Measurements from ENCODE around the gene CA10. TPM values are rescaled to one million over a fixed set of nuclear protein-coding genes. Genes with fewer than 3 reads are reported as not detected.

Gene CA10
- total RNA-seq, 1 donor: not detected

DNA sequence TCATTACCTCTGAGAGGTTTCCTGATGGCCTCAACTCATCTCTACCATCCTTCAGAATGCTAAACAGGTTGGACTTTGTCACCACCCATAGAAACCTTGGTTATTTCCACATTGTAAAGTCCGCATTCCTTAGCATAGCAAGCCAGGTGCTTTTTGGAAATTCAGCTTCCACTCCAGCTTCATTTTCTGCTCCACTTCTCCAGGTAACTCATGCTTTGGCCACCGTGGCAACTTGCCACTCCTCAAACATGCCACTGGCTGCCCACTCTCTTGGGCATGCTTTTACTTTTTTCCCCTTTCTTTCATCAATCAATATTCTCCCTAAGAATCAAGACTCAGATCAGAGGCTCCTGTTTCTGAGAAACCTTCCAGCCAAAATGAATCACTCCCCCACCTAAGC is 203.3 kb downstream of the CA10 start:
- no peak for DNase-seq (ENCODE audit: low read depth in 2 of 3, low spot score in 2 of 3)

DNA sequence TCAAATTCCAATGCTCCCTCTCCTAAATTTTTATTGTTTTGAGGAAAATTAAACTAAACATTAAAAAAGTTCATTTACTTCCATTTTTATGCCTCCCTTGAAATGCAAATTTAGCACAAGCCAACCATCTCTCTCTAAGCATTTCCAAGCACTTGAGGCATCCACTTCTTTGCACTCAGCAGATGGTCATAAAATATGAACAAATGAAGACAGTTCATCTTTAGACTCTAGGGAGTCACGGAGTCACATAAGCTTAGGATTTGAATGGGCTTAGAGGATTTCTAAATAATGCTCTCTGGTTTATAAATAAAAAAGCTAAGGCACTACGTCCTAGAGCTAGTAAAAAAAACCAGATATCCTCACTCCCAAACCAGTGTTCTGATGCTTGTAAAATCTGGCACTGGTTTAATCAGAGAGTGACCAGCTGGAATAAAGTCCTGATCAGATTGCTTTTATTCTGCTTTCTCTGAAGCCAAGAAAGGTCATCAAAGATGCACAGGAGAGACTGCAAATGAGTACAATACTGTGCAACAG is 204.2 kb downstream of the CA10 start:
- no peak for DNase-seq (ENCODE audit: low read depth in 2 of 3, low spot score in 2 of 3)

DNA sequence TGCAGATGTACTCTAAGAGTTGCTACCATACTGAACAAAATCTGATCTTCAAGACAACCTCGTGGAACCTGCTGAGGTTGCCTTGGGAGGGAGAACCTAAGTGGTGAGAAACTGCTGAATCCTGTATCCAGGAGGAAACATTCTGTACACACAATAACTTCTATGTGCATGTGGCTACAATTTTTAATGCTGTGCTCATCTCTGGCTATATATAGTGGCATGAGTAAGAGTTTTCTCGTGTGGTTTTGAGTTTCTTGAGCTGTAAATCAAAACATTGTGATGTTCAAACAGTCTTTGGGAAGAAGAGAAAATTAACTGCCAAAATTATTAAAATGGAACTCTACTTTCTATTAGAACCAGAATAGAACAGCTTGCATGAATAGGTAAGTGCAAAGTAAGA is 206.8 kb downstream of the CA10 start:
- no peak for DNase-seq (ENCODE audit: low read depth in 2 of 3, low spot score in 2 of 3)

DNA sequence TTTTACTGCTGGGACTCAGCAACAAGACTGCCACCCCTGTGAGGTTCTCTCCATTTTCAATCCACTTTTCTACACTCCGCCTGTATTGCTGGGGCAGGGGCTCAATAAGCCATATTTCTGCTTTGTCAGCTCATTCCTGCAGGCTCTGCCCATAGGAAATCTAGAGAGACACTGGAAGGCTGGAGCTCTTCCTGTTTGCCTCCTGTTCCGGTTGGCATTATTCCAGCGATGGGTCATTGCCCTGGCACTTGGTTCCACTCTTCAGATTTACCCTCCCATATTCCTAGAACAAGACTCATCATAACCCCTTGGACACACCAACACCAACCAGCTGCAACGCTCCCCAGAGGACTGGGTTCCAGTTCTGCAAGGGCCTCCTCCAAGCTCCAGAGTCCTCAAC is 210.4 kb downstream of the CA10 start:
- no peak for DNase-seq (ENCODE audit: low read depth in 2 of 3, low spot score in 2 of 3)

DNA sequence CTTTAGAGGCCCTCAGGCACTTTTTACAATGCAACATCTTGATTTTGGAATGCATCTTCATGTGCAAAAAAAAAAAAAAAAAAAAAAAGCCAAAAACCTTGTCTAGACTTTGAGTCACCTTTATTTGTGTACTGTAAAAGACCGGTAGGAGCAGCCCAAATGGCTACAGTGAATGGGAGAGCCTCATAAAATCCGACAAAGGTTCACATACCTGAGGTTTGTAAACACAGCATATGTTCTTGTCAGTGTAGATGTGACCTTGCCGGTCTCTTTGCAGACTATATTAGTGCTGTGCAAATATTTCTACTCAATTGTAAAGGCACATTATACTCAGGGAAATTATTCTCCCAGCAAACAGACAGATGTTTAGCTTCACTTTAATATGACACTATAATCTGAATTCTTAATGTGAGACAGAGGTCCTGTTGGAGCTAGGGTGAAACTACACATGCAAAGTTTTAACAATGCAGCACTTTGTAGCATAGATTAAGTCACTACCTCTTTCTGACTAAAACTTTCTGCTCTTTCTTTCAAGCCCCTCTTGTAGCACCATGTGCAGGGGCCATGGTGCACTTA is 211.3 kb downstream of the CA10 start:
- no peak for DNase-seq (ENCODE audit: low read depth in 2 of 3, low spot score in 2 of 3)

DNA sequence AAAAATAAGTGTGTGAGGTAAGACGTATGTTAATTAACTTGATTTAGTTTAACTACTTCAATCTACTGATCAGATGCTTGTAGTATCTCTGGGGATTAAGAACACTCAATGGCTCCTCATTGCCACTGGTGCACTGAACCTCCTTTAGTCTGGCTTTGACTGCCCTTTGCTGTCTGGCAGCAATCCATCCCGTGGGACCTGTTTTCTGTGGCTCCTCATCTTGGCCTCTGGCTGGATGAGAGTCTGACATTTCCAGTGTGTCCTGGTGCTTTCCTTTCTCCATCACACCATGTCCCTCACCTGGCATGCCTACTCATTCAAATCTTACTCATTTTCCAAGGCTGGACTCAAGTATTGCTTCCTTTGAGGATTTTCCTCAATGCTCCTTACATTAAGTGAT is 212.2 kb downstream of the CA10 start:
- DNase-seq (ENCODE audit: low read depth in 2 of 3, low spot score in 2 of 3): no peak

DNA sequence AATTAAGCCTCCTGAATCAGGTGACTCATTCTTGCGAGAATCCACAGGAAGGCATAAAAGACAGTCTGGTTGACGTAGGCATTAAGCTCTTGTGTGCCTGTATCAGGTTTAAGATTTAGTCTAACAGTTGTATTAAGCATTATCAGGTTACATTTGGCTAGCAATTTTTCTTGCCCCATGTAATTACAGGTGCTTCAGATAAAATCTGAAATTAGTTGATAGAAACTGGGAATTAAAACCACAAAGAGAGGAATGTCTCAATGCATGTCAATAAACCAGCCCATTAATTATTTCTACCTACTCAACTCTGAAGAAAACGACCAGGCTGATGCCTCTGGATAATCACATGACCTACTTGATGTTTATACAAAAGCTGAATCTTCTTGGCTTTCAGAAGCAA is 217.2 kb downstream of the CA10 start:
- no peak for DNase-seq (ENCODE audit: low read depth in 2 of 3, low spot score in 2 of 3)

DNA sequence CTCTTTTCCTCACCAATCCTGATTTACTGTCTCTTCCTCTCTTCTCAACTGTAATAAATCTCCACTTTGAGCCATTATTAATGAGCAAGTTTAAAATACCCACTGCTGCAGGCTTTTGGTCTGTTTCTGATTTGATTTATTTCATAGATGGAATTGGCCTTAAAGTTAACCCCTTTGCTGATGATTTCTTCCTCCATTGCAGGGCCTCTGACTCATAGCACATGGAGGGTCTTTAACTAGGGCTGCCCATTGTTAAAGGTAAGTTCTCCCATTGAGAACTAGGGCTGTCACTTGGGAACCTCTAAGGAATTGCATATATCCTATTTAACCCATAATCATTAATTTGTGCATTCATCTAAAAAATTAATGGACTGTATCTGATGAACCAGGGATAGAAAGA is 221.2 kb downstream of the CA10 start:
- no peak for DNase-seq (ENCODE audit: low read depth in 2 of 3, low spot score in 2 of 3)

DNA sequence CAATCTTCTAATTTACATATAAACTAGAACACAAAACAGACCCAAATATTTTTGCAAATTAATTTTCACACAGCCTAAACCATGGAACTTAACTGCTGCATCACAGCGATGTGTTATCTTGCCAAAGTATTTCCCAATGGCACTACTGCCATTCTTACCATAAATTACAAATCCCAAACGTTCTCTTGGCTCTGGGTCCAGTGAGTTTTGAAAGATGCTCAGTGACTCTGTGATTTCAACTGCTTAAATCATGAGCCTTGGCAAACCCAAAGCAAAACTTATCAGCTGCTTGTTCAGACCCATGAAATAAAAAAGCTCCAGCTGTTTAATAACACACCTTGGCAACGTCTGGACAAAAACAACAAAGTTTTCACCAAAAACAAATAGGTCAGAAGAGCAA is 223.0 kb downstream of the CA10 start:
- DNase-seq (ENCODE audit: low read depth in 2 of 3, low spot score in 2 of 3): no peak

DNA sequence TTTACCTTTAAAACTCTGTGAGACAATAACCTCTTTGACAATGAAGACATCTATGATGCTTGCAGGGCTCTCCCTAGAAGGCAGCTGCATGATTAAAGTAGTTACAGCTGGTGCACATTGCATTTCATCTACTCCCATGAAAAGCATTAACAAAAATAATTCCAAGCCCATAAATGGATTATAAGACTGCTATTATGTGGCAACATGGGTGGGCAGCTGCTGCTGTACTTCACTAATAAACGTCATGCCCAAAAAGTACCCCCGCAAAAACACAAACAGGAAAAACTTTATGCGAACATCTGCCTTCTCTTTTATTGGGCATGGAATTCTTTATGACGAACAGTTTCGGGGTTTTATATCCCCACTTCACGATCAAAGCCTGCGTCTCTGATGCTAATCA is 224.9 kb downstream of the CA10 start:
- no peak for DNase-seq (ENCODE audit: low read depth in 2 of 3, low spot score in 2 of 3)

DNA sequence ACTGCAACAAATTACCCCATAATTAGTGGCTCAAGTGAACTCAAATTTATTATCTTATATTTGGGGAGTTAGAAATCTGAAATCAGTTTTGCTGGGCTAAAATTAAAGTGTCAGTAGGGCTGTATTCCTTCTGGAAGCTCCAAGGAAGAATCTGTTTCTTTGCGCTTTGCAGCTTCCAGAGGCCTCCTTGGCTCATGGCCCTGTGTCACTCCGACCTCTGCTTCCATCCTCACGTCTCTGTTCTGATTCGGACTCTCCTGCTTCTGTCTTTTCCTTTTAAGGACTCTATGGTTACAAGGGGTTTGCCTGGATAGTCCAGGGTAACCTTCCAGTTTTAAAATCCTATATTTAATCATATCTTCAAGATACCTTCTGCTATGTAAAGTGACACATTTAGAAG is 232.1 kb downstream of the CA10 start:
- DNase-seq (ENCODE audit: low read depth in 2 of 3, low spot score in 2 of 3): no peak

DNA sequence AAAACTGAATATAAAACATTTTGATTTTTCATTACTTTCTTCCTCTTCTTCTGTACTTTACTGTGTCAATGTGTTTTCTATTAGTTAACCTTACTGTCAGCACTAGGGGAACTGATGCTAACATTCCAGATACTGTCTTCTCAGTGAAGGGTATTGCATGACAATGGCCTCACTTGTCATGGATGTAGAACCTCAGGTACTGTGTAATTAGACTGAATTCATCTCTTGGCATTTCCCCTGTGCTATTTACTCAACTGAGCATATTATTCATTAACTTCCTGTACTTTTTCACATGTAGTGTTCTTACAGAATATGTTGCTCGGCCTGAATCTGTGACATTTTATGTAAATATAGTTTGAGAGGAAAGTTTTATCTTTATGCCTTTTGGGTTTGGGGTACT is 237.0 kb downstream of the CA10 start:
- no peak for DNase-seq (ENCODE audit: low read depth in 2 of 3, low spot score in 2 of 3)

DNA sequence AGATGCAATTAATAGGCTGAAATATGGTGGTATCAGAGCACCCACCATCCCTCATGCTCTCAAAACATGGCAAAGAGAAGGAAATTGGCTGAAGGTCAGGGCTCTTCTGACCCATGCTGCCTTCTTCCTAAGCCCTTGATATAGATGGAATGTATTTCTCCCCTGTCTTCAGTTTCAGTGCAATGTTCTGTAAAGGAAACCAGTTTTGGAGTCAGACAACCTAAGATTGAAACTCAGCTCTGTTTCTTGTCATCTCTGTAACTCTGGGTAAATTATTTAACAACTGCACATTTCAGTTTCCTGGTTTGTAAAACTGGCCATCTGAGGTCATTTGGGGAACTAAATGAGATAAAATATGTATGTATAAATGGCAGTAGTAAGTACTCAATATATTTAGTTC is 243.9 kb downstream of the CA10 start:
- no peak for DNase-seq (ENCODE audit: low read depth in 2 of 3, low spot score in 2 of 3)

DNA sequence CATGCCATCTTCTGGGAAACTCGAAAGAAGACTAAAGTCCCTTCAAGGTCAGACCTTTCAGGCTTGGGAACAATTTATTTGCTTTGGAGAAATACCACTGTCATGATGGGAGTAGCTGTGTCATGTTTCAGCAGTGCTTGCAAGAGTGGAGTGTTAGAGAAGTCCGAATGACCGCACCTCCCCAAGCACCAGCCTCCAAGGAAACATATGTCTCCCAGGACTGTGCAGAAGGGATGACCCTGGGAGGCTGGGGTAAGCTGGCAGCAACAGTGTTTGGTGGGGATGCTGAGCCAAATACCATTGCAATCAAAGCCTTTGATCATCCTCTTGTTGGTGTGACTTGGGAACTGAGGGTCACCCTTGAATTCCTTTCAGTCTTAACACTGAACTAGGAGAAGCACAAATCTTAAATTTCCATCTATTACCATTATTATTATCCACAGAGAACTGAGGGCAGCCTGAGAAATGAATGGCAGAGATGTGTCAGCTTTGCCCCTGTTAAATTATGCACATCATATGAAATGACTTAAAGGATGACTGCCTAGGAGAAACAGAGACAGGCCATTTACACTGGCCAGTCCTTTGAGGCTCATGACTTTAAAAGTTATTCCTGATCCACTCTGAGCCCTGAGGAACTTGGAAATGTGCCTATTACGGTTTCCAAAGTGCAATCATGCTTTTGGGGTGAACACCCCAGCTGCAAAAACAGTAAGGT is 244.9 kb downstream of the CA10 start:
- no peak for DNase-seq (ENCODE audit: low read depth in 2 of 3, low spot score in 2 of 3)

DNA sequence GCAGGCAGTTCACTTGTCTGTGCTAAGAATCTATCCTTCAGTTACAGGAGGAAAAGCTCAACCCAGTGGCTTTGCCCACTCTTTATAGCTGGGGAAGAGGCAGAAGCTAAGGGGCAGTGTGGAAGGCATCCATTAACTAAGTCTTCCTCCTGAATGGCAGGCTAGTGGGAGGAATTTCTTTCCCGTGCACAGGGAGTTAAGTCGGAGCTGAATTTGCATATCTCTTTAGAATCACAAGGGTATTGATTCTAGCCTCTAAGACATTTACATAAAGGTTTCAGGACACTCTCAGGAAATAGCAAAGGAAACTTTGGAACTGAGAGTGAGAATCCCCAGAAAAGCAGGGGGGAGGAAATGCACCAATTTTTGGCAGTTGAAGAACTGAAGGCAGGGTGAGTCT is 245.6 kb downstream of the CA10 start:
- DNase-seq (ENCODE audit: low read depth in 2 of 3, low spot score in 2 of 3): no peak

DNA sequence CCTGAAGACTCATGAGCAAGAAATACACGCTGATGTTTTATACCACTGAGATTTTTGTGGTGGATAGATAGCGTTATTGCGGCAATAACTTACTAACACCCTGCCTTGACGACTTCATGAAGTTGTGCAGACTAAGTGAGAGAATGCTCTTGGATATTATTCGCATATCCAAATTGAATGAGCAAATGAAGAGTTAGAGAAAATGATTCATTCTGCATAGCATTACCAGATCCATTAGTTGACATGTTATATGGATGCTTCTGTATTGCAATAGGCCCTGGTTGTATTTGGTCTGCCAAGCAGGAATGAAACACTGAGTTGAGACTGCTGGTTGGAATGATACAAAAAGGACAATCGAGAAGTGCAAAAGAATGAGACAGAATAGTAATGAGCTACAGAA is 247.3 kb downstream of the CA10 start:
- no peak for DNase-seq (ENCODE audit: low read depth in 2 of 3, low spot score in 2 of 3)

DNA sequence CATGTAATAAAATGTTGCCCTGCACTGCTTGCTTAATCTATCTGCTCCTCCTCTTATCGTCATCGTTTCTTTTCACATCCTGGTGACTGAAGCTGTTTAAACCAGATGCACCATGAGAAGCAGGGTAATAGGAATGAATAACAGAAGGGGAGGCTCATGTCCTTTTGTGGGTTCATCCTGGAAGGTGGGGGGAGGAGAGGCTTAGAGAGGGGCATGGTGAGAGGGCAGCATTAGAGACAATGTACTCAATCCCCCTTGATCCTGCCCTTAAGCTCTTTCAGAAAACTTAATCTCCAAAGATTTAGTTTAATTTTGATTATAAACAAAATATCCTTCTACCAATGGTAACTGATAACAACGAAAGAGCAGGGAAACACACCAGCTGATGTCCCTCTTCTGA is 248.5 kb downstream of the CA10 start:
- no peak for DNase-seq (ENCODE audit: low read depth in 2 of 3, low spot score in 2 of 3)

DNA sequence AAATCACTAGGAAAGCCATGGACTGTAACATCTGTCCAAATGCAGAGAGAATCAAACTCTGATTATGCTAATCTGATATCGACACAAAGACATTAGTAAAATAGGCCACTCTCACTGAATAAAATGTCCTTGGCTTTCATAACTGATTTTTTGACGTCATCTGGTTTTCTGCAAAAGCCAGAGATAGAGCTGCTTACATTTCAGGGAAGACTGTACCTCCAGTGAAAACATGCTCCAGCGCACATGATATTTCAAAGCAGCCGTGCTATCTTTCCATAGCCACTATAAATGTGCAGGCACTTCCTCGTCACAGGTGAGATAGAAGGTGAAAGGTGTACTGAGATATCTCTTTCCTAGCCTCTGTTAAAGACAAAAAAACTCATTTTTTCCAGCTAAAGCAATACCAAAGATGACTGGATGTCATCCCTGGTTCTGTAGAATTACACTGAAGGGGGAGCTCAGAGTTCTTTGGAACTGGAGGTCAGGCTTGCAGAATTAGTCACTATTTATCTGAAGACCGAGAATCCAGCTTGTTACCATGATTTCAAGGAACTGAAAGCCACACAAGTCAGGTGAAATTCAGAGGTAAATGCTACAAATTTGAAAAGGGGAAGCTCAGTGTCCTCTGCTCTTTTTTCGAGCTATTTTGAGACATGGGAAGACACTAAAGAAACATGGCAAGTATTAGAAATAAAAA is 249.5 kb downstream of the CA10 start:
- DNase-seq (ENCODE audit: low read depth in 2 of 3, low spot score in 2 of 3): no peak

DNA sequence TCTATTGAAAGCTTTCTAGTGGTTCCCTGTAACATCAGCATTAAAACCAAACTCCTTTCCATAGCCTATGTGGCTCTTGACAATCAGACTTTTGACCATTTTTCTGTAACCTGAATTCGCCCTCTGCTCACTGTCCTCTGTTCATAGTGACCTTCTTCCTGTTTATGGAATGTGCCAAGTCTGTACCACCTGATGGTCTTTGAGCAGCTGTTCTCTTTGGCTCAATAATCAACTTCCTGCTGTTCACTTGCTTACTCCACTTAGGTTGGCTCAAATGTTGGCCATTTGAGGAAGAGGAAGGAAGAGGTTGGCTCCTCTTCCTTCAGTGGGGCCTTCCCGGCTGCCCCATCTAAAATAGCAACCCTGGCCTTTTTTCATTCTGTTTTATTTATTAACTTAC is 251.5 kb downstream of the CA10 start:
- DNase-seq (ENCODE audit: low read depth in 2 of 3, low spot score in 2 of 3): no peak

DNA sequence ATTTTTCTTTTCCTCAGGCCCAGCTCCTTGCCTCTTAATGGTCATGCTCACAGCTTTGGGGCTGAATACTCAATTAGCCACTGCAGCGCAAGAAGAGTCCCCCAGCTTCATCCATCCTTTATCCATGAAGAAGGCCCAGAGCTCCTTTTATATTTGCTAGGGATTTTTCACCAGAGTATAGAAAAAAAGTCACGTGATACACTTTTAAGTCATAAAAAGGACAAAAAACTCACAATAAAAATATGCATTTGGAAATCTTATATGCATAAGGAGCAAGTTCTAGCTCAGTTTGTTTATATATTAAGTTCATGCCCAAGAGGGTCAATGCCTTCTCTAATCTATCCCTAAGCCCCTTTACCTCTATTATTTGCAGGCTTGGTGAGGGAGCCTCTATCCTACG is 254.1 kb downstream of the CA10 start:
- DNase-seq (ENCODE audit: low read depth in 2 of 3, low spot score in 2 of 3): no peak

DNA sequence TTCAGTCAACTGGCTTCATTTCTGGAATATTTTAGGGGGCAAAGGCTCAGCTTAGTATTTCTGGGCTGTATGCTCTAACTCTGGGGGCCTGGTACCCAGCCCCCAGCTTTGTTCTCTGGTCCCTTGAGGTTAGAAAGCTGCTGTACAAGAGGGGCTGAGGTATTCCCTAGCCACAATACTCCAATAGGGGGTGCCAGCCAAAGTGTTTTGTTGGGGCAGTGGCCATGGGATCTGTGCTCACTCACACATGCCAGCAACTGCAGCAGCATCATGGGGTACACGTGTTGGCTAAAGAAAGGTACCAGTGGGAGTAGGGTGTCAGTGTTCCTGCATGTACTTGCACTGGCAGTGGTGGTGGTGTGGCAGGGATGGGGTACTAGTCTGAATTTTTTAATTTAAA is 257.3 kb downstream of the CA10 start:
- DNase-seq (ENCODE audit: low read depth in 2 of 3, low spot score in 2 of 3): no peak

DNA sequence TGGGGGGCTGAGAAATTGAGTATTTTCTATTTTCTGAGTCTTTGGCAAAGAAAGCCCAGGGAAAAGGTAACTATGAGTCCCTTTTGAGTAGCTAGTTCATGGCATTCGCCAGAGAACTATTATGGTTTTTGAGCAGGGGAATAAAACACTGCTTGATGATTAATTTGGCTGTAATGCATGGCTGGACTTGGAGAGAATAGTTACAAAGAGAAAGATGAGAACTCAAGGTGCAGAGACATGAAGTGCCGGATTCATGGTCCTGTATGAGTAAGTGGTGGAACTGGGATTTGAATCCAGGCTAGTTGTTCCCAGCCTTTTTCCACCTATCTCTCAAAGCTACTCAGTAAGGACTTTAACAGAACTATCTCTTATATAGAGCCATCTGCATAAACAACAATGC is 266.6 kb downstream of the CA10 start:
- no peak for DNase-seq (ENCODE audit: low read depth in 2 of 3, low spot score in 2 of 3)
